RWPE1 (cell line): ENCODE results near the gene PRR23E.

Experiments
- CTCF ChIA-PET: fragments of 350-600 bp; sonication (Branson Sonifier 250); formaldehyde crosslinking; extraction: SDS; loops from one replicate; lab custom pipeline; 2021; lab: Yijun Ruan, JAX
- POLR2A ChIA-PET: fragments of 400-600 bp; formaldehyde crosslinking; extraction: SDS; loops from one replicate; lab custom pipeline; 2020; ENCODE audit warnings: antibody characterized with exemption; ENCODE audit not compliant: low non-redundant PET; lab: Yijun Ruan, JAX
- DNase-seq: peaks from one replicate; pipeline ENCODE4 v3.0.0; 2012; ENCODE audit warnings: low spot score
- H3K27ac ChIP-seq: fragments of 450-650 bp; 2 replicates; pipeline ENCODE4 v1.5.1; 2017
- CTCF ChIP-seq: fragments of 450-650 bp; conservative IDR thresholded peaks from 2 replicates; pipeline ENCODE4 v1.5.1; 2017; ENCODE audit warnings: low read depth, mild to moderate bottlenecking

The PRR23E gene

GRCh38 chr3:127215714-127216414, 22.9 kb downstream of the PRR23E start:
- no peak for DNase-seq
- TF ChIP-seq CTCF, result no peak
- CTCF ChIA-PET, result no interaction called here
- POLR2A ChIA-PET, result no interaction called here
- no peak overlapping the region for H3K27ac ChIP-seq

- no peak for DNase-seq
- peak overlapping the region; percentile 73 for H3K27ac ChIP-seq
- ChIA-PET POLR2A (no interaction called here), CTCF (no interaction called here)
- no peak for TF ChIP-seq CTCF
These were observed 23.7 kb downstream of the PRR23E start for GRCh38 chr3:127216415-127217261.

- peak; percentile 40 for DNase-seq
- H3K27ac ChIP-seq, result peak overlapping the region; percentile 73
- TF ChIP-seq CTCF, result no peak
- ChIA-PET POLR2A (no interaction called here), CTCF (interaction anchor here (0.7 kb wide), 1 partner anchor 187 kb away, joined by 10 read pairs; no protein-coding TSS in a partner anchor)
These were observed 24.9 kb downstream of the PRR23E start for GRCh38 chr3:127217596-127218453.

- TF ChIP-seq CTCF, result no peak
- ChIA-PET POLR2A (no interaction called here), CTCF (interaction anchor here (0.7 kb wide), 1 partner anchor 187 kb away, joined by 10 read pairs; no protein-coding TSS in a partner anchor)
- H3K27ac ChIP-seq, result peak overlapping the region; percentile 73; the same call in 1 of the 2 replicates
- no peak for DNase-seq
These were observed 25.6 kb downstream of the PRR23E start for GRCh38 chr3:127218454-127218922.

- TF ChIP-seq CTCF, result no peak
- no peak overlapping the region for H3K27ac ChIP-seq
- POLR2A ChIA-PET, result interaction anchor here (0.6 kb wide), 1 partner anchor 13 kb away, joined by 3 read pairs; no protein-coding TSS in a partner anchor
These were observed 27.6 kb downstream of the PRR23E start for GRCh38 chr3:127220497-127220896.

More at GRCh38 chr3:127220497-127220896, 27.6 kb downstream of the PRR23E start:
- CTCF ChIA-PET, result interaction anchor here (0.7 kb wide), 1 partner anchor 1750 kb away, joined by 5 read pairs; no protein-coding TSS in a partner anchor
- no peak for DNase-seq
